Inferior parietal cortex (tissue), 1 donor: Measurements from ENCODE around the gene ALG1.
"Not testable (repeated sequence)": the region's sequence is repeated elsewhere in the genome, so short reads cannot be mapped to it uniquely, and the experiment has no call there.

Source experiments
- DNase-seq: peaks from one replicate; pipeline ENCODE4 v3.0.0-alpha.2; 2016; ENCODE audit errors: extremely low spot score

Gene ALG1

DNA sequence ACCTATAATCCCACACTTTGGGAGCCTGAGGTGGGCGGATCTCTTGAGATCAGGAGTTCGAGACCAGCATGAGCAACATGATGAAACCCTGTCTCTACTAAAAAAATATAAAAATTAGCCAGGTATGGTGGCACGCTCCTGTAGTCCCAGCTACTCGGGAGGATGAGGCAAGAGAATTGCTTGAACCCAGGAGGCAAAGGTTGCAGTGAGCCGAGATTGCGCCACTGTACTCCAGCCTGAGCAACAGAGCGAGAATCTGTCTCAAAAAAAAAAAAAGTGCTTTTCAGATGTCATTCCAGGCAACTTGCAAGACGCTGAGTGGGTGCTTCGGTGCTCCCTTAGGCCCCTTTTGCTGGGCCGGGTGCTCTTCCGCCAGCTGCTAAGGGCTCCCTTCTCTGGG lies 27.1 kb upstream of the ALG1 start:
- DNase-seq = not testable (repeated sequence)

DNA sequence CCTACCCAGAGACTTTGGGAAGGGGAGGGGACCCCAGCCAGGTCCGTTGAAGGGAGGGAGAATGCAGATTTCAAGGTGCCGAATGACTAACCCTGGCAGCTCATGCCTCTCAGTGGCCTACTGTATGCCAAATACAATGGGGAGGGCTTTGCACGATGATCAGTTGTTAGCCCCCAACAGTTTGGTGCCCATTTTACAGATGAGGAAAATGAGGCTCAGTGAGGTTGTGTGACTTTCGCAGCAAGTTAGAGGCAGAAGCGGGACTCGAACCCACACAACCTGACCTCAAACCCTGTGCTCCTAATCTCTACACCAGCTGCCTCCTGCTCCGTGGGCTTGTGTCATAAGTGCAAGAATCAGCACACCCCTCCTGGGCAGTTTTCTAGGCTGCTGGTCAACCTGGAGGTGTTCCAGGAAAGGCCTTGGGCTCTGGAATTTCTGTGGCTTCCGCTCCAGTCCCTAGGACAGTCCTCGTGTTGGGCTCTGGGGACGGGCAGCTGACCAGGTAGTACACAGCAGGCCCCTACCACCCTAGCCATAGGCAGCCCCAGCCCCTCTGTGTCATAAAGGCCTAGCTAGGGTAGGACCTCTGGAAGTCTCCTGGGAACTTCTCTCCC lies 26.0 kb upstream of the ALG1 start:
- no peak for DNase-seq

DNA sequence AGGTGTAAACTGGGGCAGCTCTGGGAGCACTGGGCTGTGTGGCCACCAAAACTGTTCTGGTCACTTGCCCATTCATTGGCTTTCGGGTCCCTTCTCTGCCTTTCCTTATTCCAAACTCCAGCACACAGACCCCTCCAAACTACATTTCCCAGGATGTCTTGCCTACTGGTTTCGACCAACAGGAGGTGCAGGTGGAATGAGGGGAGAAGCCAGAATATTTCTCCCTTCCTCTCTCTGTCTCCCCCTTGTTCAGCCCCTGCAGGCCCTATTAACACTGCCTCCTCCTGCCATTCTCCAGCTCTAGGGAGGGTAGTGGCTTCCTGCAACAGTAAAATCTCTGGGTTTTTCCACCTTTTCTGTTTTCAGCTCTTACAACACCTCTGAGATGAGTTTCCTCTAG lies 24.7 kb upstream of the ALG1 start:
- DNase-seq = no peak

DNA sequence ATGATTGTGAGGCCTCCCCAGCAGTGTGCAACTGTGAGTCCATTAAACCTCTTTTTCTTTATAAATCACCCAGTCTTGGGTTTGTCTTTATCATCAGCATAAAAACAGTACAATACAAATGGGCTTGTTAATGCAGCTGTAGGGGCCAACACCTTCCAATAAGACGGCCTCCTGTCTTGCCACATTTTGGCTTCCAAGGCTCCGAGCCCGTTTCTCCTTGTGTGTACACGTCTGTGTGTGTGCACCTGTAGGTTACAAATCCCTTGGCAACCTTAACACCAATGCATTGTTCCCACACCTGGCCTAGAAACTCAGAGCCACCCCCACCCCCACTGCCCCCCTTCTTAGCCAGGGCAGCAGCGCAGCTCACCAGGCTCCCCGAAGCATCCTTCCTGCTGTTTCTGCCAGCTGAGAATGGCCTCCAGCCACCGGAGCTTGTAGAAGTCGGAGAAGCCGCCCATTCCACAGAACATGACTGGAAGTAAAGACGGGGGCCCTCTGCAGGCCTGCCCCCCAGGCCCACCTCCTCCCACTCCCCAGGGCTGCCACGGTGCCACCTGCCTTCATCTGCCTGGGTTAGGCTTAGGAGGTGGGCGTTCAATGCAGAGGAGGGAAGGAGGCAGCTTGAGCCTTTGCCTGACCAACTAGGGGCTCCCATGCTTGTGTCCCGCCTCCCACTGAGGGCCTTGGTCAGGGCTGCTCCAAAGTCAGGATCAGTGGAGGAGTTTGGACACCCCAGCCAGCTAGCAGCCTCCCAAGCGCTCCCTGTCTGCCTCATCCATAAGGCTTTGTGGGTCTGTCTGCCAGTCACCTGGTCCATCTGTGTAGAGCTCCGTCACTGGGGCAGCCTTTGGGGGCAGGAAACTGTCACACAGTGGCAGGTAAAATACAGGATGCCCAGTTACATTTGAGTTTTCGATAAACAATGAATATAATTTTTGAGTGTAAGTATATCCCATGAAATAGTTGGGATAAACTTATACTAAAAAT lies 16.5 kb upstream of the ALG1 start:
- DNase-seq = no peak

DNA sequence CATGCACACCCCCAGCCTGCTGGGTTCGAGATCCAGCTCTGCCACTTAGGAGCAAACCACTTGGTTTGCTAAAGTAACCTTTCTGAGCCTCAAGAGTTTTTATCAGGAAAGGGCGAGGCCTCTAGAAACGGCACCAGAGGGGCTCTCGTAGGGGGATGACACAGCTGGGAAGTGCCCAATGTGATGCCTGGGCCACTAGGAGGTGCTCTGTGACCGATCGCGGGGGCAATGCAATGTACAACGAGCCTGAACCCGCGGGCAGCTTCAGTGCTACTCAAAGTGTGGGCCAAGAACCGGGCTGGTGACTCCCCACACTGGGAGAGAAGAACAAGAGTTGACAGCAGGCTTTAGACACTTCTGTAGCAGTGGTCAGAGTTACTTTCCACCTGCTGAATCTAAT lies 15.3 kb upstream of the ALG1 start:
- no peak for DNase-seq

DNA sequence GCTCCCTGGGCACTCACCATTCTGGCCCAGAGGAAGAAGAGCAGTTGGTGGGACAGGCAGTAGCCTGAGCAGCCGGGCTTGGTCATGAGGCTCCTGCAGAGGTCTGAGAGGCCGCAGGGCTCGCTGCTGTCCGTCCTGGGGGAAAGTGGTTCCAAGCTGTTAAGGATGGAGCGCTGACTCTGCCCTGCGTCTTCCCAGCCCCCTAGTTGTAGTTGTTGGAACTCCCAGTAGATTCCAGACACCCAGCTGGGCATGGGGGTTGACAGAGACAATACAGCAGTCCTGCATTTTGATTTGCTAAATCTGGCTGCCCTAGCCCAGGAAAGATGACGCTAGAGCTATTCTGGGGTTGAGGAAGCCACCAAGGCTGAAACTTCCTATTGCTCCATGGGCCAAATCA lies 13.2 kb upstream of the ALG1 start:
- DNase-seq = no peak

DNA sequence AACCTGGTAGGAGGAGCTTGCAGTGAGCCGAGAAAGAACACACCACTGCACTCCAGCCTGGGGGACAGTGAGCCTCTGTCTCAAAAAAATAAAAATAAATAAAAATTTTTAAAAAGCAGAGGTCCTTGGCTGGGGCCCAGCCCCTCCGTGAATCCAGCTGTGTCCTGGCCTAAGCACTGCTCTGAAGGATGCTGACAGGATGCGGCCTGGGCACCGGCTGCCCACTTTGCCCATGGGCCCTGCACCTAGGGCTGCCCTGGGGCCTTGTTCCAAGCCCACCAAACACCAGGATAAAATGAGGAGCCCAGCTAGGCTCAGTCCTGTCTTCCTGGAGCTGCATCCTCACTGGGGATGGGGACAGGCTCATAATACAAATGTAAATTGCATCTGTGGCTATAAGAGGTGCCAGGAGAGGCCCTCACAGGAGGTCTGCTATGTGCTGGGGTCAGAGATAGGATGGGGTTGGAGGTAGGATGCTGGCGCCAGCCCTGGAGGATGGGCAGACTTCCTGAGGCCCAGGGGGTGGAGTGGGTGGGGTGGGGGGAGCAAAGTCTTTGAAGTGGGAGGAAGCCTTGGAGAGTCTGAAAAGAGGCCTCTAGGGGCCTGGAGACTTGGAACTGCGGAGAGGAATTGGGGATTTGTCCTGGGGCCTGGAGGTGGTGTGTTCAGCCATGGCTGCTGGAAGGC lies 12.1 kb upstream of the ALG1 start:
- no peak for DNase-seq

DNA sequence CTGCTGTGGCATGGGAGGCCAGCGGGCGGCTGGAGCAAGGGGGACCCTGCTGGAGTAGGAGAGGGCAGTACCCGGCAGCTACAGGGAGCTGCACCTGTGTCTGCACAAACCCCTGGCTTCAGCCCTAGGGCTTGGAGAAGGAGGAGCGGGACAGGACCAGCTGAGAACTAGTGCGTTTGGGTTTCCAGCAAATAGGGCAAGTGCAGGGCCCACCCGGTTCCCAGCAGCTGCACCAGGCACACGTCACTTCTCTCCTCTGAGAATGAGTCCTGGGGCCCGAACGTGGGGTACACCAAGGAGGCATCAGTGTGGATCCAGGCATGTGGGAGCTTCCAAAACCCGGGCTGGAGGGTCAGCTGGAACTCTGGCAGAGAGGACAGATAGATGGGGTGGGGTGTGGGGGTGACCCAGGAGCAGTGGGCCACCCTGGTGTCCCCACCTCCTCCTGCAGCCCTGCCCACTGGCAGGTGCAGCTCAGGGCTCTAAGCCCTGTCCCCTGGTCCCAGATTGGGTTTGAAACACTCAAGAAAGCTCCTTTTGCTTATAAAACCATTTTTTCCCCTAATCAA lies 11.5 kb upstream of the ALG1 start:
- DNase-seq = no peak

DNA sequence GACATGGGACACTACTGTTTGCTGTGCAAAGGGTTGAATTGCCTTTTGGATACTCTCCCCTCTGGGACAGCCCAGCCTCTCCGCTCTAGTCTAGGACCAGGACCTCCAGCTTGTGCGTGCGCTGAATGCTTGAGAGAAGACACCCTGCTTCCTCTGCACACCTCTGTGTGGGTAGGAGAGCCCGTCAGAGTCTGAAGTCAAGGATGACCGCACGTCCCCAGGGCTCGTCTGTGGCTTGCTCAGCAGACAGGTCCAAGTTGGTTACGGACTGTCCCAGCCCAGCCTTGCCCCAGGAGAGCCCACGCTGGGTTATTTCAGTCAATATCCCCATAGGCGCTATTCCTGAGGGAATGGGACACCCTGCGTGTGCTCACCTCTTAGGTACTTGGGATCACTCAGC lies 9.6 kb upstream of the ALG1 start:
- DNase-seq = no peak

DNA sequence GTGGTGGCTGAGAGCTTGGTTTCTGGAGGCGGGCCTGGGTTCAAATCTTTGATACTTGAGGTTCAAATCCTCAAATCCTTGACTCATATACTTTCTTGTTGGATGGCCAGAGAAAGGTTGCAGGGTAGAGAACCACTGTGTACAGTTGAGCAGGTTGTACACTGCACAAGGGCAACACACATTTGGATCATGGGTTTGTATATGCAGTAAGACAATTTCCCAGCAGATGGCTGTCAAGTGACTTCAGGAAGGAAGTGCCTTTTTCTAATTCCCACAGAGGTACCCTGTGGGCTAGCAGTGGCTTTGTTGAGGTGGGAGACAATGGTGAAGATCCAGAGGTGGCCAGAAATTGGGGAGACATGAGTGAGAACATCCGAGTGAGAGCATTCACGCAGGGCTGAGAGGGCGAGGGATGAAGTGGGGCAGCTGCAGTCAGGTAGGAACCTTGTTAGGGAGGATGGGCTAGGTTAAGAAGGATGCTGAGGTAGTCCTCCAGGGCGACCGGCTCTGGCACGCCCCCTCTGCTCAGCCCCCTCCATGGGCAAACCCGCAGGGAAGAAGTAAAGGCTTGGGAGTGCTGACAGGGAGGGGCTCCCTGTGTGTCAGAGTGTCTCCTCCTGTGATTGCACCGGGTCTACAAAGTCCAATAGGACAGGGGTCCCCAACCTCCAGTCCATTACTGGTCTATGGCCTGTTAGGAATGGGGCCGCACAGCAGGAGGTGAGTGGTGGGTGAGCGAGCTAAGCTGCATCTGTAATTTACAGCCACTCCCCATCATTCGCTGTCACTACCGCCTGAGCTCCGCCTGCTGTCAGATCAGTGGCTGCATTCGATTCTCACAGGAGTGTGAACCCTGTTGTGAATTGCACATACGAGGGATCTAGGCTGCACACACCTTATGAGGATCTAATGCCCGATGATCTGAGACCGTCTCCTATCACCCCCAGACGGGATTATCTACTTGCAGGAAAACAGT lies 8.6 kb upstream of the ALG1 start:
- no peak for DNase-seq

DNA sequence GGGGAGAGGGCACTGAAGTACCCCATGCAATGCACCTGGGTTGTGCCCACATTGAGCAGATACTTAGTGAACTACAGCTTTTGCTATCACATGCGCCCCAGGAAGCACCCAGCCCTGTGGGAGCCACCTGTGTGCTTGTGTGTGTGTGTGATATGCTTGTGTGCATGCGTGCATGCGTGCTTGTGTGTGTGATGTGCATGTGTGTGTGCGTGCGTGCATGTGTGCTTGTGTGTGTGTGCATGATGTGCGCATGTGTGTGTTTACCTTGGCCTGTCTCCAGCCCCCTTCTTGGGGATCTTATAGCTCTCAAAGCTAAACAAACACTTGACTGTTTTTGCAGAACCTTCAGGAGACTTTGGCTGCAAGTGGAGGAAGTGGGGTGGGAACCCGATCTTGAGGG lies 6.7 kb upstream of the ALG1 start:
- no peak for DNase-seq

DNA sequence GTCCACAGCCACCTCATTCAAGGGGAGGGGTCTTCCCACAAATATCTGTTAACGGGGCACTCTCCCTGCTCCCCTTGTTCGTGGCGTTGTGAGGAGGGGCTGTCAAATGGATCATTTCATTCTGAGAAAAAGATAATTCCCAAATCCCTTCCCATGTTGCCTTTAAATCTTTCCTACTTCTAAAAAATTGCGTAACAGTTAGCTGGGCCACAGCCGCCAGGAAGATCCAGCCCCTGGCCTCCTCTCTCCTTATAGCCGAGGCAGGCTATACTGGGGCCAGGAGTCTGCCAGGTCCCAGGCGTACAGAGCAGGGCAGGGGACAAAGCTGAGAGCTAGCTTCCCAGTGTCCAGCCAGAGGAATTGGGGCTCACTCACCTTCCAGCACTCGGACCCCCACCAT lies 6.3 kb upstream of the ALG1 start:
- DNase-seq = no peak

DNA sequence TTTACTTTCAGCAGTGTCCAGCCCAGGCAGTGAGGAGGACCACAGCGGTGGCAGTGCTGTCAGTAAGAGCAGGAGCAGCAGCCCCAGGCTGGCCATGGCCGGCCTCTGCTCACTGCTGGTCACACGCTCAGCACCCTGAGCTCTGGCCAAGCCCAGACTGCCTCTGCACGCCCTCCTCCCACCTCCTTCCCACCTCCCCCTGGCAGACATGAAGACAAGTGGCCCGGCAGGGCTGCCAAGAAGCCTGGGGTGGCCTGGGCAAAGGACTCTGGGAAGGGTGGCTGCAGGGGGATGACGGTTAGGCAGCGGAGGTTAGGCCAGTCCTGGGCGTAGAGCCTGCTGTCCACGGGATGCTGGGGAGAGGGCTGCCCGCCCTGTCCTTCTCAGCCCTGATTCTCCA lies 5.8 kb upstream of the ALG1 start, which contains the start of gene C16orf89:
Gene C16orf89 (minus strand): TSS at position 144 of the 400 bp plus-strand sequence. CDS start 48 bp downstream, at position 96.
- DNase-seq = peak; percentile 13

DNA sequence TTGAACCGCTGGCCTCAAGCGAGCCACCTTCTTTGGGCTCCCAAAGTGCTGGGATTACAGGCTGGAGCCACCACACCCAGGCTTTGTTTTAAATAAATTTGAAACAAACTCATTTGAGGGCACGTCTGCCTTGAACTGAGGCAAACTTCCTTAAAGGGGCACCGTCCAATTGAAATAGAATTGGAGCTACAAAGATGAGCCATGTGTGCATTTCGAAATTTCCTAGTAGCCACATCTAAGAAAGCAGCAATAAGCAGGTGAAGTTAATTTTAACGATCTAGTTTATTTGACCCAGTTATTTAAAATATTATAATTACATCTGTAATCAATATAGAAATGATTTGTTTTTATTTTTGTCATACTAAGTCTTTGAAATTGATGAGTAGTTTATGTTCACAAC lies 5.1 kb upstream of the ALG1 start:
- DNase-seq = no peak

DNA sequence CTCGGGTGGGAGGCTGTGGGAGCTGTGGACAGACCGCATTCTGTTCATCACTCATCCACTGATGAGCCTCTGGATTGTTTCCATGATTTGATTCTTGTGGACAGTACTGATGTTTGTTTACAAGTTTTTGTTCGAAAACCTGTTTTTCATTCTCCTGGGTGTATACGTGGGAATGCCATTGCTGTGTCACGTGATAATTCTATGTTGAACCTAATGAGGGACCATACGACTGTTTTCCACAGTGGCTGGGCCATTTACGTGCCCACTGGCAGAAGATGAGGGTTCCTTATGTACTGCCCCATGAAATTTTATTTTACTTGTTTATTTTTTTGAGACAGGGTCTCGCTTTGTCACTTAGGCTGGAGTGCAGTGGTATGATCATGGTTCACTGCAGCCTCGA lies 2.6 kb upstream of the ALG1 start:
- DNase-seq = no peak

DNA sequence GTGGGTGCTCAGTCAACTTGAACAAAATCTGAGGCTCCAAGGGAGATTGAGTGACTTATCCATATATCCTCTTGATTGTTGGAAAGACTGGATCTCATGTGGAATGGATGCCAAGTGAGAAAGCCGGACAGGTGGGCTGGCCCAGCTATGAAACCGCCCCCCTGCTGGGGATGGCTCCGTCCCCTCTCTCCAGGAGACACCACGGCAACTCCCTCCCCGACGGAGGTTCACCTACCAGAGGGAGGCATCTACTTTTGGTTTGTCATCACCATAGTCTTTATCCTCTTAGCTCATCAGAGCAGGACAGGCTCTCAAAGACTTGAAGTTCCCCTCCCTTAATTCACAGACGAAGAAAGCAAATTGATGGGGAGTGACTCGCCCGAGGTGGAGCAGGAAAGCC lies 1.8 kb upstream of the ALG1 start:
- no peak for DNase-seq

DNA sequence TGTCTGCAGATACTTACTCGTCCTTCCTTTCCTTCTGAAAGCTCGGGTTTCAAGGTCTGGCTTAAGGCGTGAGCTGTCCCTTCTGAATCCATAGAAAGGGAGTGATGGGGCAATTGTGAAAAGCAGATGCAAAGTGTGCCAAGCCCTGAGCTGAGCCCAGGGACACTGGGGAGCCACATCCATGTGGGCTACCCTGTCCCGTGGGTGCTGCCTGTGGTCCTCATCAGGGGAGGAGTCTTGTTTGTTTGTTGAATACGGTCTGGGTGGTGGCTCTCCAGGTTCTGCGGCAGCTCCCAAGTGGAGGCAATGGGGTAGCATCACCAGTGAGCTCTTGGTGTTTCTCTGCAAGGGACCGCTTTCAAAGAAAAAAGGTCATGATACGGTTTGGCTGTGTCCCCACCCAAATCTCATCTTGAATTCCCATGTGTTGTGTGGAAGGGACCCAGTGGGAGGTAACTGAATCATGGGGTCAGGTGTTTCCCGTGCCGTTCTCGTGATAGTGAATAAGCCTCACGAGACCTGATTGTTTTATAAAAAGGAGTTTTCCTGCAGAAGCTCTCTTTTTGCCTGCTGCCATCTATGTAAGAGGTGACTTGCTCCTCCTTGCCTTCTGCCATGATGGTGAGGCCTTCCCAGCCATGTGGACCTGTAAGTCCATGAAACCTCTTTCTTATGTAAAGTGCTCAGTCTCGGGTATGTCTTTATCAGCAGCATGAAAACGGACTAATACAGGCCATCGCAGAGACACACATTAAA lies 1.0 kb upstream of the ALG1 start:
- DNase-seq = no peak

DNA sequence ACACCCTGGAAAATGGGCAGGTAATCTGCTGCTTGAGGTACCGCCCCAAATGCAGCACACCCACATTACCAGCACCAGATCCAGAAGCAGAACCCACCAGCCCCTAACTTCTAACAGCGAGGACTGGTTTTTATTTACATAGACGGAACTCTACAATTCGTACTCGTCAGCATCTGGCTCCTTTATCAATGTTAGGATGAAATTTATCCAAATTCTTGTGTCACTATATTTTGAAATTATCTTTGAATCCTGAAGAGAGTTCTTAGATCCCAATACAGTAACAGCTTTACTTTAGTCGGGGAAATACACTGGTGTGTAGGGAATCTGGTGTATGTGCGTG lies 332 bp upstream of the ALG1 start:
- DNase-seq = no peak

DNA sequence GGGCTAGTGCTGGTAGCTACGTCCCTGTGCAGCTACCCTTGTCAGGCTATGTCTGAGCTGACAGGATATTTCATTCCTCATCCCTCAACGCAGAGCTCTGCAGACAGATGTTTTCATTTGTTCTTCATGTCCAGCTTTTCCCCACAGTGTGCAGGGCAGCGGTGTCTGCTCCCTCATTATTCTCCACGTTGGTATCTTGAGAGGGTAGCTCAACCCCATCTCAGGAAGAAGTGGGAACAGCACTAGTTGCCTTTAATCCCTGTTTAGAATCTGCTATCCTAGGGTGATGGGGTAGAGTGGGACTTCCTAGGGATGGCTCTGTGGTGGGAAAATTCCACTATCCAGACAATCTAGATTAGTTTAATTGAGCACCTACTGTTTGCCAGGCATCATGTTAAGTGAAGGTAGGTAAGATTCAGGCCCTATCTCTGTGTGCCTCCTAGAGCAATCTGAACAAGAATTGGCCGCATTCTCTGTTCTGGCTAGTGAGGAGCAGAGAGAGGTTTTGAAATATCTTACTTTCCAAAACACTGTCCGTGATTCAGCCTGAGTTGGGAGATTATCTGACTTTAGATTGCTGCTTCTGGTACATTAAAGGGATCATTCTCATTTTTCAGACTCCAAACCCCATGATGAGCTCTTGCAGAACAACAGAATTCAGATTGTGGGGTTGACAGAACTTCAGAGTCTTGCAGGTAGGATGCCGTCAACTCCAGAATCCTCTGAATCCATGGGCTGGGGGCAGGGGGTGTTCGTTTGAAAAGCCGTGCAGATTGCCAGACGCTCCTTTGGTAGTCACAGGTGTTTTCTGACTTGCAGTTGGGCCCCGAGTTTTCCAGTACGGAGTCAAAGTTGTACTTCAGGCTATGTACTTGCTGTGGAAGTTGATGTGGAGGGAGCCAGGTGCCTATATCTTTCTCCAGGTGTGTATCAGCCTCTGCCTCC lies 963 bp downstream of the ALG1 start:
- no peak for DNase-seq
